ENCODE measurements around the gene NLRC5.
"Not testable (repeated sequence)": the region's sequence is repeated elsewhere in the genome, so short reads cannot be mapped to it uniquely, and the experiment has no call there.

NLRC5 gene

GRCh38 chr16:56961386-56961785, 28.0 kb upstream of the NLRC5 start:
- no peak for DNase-seq

GRCh38 chr16:56961851-56962281, 27.5 kb upstream of the NLRC5 start, which contains the start of gene CETP:
Gene CETP, plus strand, starts transcription at chr16:56961950. Its CDS starts 30 bp downstream, at chr16:56961980.
- DNase-seq: no peak

GRCh38 chr16:56964243-56965148, 24.9 kb upstream of the NLRC5 start:
- peak in 1 of 2 experiments; percentile 56 for DNase-seq

- DNase-seq: no peak
Measured at GRCh38 chr16:56965149-56966092, 23.9 kb upstream of the NLRC5 start.

GRCh38 chr16:56966093-56966475, 23.3 kb upstream of the NLRC5 start:
- DNase-seq: no peak

- DNase-seq: no peak
Measured at GRCh38 chr16:56967733-56968132, 21.6 kb upstream of the NLRC5 start.

- DNase-seq: no peak
Measured at GRCh38 chr16:56969769-56970168, 19.6 kb upstream of the NLRC5 start.

GRCh38 chr16:56970934-56971767, 18.2 kb upstream of the NLRC5 start:
- DNase-seq: no peak

GRCh38 chr16:56971768-56972043, 17.7 kb upstream of the NLRC5 start:
- DNase-seq: no peak

GRCh38 chr16:56972403-56973293, 16.7 kb upstream of the NLRC5 start:
- no peak for DNase-seq

- no peak for DNase-seq
Measured at GRCh38 chr16:56973294-56973689, 16.1 kb upstream of the NLRC5 start.

GRCh38 chr16:56973899-56974298, 15.5 kb upstream of the NLRC5 start:
- not testable (repeated sequence) for DNase-seq

GRCh38 chr16:56974549-56975300, 14.6 kb upstream of the NLRC5 start:
- DNase-seq: no peak

- no peak for DNase-seq
Measured at GRCh38 chr16:56975714-56976113, 13.6 kb upstream of the NLRC5 start.

GRCh38 chr16:56977216-56977615, 12.1 kb upstream of the NLRC5 start:
- DNase-seq: no peak

GRCh38 chr16:56977823-56978430, 11.4 kb upstream of the NLRC5 start:
- no peak for DNase-seq

GRCh38 chr16:56980201-56980535, 9.2 kb upstream of the NLRC5 start:
- DNase-seq: no peak

GRCh38 chr16:56980792-56981724, 8.3 kb upstream of the NLRC5 start:
- DNase-seq: no peak

GRCh38 chr16:56981729-56982271, 7.6 kb upstream of the NLRC5 start:
- no peak for DNase-seq
